Measurements from ENCODE around the gene COL5A3.

GRCh38 chr19:9917321-9917720, 93.0 kb downstream of the COL5A3 start:
- TF ChIP-seq NANOG (IDR thresholded peaks at IDR 0.05; ENCODE audit: borderline replicate concordance) (no peak), POLR2AphosphoS5 (IDR thresholded peaks at IDR 0.05; ENCODE audit: low read depth) (no peak), CTCF (conservative IDR thresholded peaks at IDR 0.05; ENCODE audit: low read depth in 2 of 2) (no peak), EZH2 (IDR thresholded peaks at IDR 0.05; ENCODE audit: low read depth, unreplicated experiment) (no peak), EZH2phosphoT487 (IDR thresholded peaks at IDR 0.05; ENCODE audit: unreplicated experiment) (no peak)
